Measurements from ENCODE around the gene VPS35L. TPM values are rescaled to one million over a fixed set of nuclear protein-coding genes. Genes with fewer than 3 reads are reported as not detected.
"Not testable (repeated sequence)": the region's sequence is repeated elsewhere in the genome, so short reads cannot be mapped to it uniquely, and the experiment has no call there.

The VPS35L gene
- total RNA-seq, 2 experiments from 2014 or later: 25.8 to 28.3 TPM

DNA sequence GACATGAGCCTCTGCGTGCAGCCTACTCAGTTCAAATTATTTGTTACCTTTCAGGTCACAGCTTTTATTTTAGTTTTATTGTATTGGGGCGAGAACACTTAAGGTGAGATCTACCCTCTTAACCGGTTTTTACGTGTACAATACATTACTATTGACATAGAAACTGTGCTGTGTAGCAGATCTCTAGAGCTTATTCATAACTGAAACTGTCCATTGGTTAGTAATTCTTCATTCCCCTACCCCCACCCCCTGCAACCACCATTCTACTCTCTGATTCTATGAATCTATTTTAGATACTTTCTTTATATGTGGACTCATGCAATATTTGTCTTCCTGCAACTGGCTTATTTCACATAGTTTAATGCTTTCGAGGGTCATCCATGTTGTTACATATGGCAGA lies 119.0 kb downstream of the VPS35L start:
- no peaks in the 10 kb centered on the region for H3K4me1 Mint-ChIP-seq (ENCODE audit: low read depth)
- H3K27ac Mint-ChIP-seq: no peak overlapping the region
- Histone ChIP-seq H3K4me3 (ENCODE audit: low read length) (no peak overlapping the region), H3K27ac (ENCODE audit: low read depth in 1 of 2, low read length in 2 of 2) (no peak overlapping the region), H3K27me3 (ENCODE audit: control insufficient read depth in 1 of 2, insufficient read depth in 2 of 2, low read length in 2 of 2) (no peaks in the 10 kb centered on the region), H3K36me3 (ENCODE audit: insufficient read depth, low read length) (peaks cover 27% of the 10 kb centered on the region), H3K4me1 (ENCODE audit: insufficient read depth, low read length) (no peaks in the 10 kb centered on the region), H3K9me3 (ENCODE audit: control insufficient read depth in 1 of 2, insufficient read depth in 1 of 2, low read length in 2 of 2) (no peaks in the 10 kb centered on the region)
- POLR2A ChIA-PET: no interaction called here
- intact Hi-C loops (cut with DNase I, micrococcal nuclease): no loop called here
- H3K9me3 Mint-ChIP-seq: no peaks in the 10 kb centered on the region
- DNase-seq (no peak), ATAC-seq (ENCODE audit: poor library complexity) (no peak)
- no peak for TF ChIP-seq CTCF (IDR thresholded peaks at IDR 0.05)
- no peak overlapping the region for H3K4me3 Mint-ChIP-seq
- CTCF ChIA-PET: no interaction called here
- H3K27me3 Mint-ChIP-seq: no peaks in the 10 kb centered on the region
- H3K36me3 Mint-ChIP-seq (ENCODE audit: low read depth): peaks cover 60% of the 10 kb centered on the region

GRCh38 chr16:19677402-19677801 lies 121.9 kb downstream of the VPS35L start:
- no peak for ATAC-seq (ENCODE audit: poor library complexity)
- no peak for TF ChIP-seq CTCF (IDR thresholded peaks at IDR 0.05)
- H3K36me3 Mint-ChIP-seq (ENCODE audit: low read depth): peaks cover 64% of the 10 kb centered on the region

GRCh38 chr16:19678804-19679203 lies 123.3 kb downstream of the VPS35L start:
- Mint-ChIP-seq H3K27ac (no peak overlapping the region), H3K4me1 (ENCODE audit: low read depth) (no peaks in the 10 kb centered on the region), H3K4me3 (no peak overlapping the region), H3K9me3 (no peaks in the 10 kb centered on the region), H3K36me3 (ENCODE audit: low read depth) (peaks cover 66% of the 10 kb centered on the region), H3K27me3 (no peaks in the 10 kb centered on the region)
- no peaks in the 10 kb centered on the region for H3K4me1 ChIP-seq (ENCODE audit: insufficient read depth, low read length)
- no peak overlapping the region for H3K27ac ChIP-seq (ENCODE audit: low read depth in 1 of 2, low read length in 2 of 2)
- no peak for DNase-seq
- no peaks in the 10 kb centered on the region for H3K27me3 ChIP-seq (ENCODE audit: control insufficient read depth in 1 of 2, insufficient read depth in 2 of 2, low read length in 2 of 2)
- POLR2A ChIA-PET: no interaction called here
- no peak for TF ChIP-seq CTCF (IDR thresholded peaks at IDR 0.05)
- H3K36me3 ChIP-seq (ENCODE audit: insufficient read depth, low read length): peaks cover 31% of the 10 kb centered on the region
- ATAC-seq (ENCODE audit: poor library complexity): no peak
- H3K4me3 ChIP-seq (ENCODE audit: low read length): no peak overlapping the region
- peaks cover 0 to 4% of the 10 kb centered on the region in 2 experiments for H3K9me3 ChIP-seq (ENCODE audit: control insufficient read depth in 1 of 2, insufficient read depth in 1 of 2, low read length in 2 of 2)
- CTCF ChIA-PET: no interaction called here
- intact Hi-C loops (cut with DNase I, micrococcal nuclease): no loop called here

More at GRCh38 chr16:19677402-19677801, 121.9 kb downstream of the VPS35L start:
- ChIA-PET CTCF (no interaction called here), POLR2A (no interaction called here)
- no peak for DNase-seq
- no peaks in the 10 kb centered on the region for H3K4me1 ChIP-seq (ENCODE audit: insufficient read depth, low read length)
- H3K4me3 ChIP-seq (ENCODE audit: low read length): no peak overlapping the region
- no peaks in the 10 kb centered on the region for H3K27me3 Mint-ChIP-seq
- no peaks in the 10 kb centered on the region for H3K27me3 ChIP-seq (ENCODE audit: control insufficient read depth in 1 of 2, insufficient read depth in 2 of 2, low read length in 2 of 2)
- peaks cover 27% of the 10 kb centered on the region for H3K36me3 ChIP-seq (ENCODE audit: insufficient read depth, low read length)
- no peak overlapping the region for H3K27ac ChIP-seq (ENCODE audit: low read depth in 1 of 2, low read length in 2 of 2)
- H3K4me3 Mint-ChIP-seq: no peak overlapping the region
- H3K27ac Mint-ChIP-seq: no peak overlapping the region
- no peaks in the 10 kb centered on the region for H3K9me3 ChIP-seq (ENCODE audit: control insufficient read depth in 1 of 2, insufficient read depth in 1 of 2, low read length in 2 of 2)
- H3K9me3 Mint-ChIP-seq: no peaks in the 10 kb centered on the region
- intact Hi-C loops (cut with DNase I, micrococcal nuclease): no loop called here
- H3K4me1 Mint-ChIP-seq (ENCODE audit: low read depth): no peaks in the 10 kb centered on the region

DNA sequence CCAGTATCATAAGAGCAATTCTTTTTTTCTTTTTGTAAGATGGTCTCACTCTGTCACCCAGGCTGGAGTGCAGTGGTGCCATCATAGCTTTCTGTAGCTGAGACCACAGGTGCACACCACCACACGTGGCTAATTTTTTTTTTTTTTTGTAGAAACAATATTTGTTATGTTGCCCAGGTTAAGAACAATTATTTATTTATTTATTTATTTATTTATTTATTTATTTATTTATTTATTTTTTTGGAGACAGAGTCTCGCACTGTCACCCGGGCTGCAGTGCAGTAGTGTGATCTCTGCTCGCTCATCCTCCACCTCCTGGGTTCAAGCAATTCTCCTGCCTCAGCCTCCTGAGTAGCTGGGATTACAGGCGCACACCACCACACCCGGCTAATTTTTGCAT lies 123.8 kb downstream of the VPS35L start:
- peaks cover 35% of the 10 kb centered on the region for H3K36me3 ChIP-seq (ENCODE audit: insufficient read depth, low read length)
- H3K27ac Mint-ChIP-seq; H3K27ac ChIP-seq (ENCODE audit: low read depth in 1 of 2, low read length in 2 of 2); H3K9me3 ChIP-seq (ENCODE audit: control insufficient read depth in 1 of 2, insufficient read depth in 1 of 2, low read length in 2 of 2); POLR2A ChIA-PET; H3K27me3 ChIP-seq (ENCODE audit: control insufficient read depth in 1 of 2, insufficient read depth in 2 of 2, low read length in 2 of 2); H3K4me3 ChIP-seq (ENCODE audit: low read length); intact Hi-C loops (cut with DNase I, micrococcal nuclease); CTCF ChIA-PET; H3K4me1 Mint-ChIP-seq (ENCODE audit: low read depth); H3K27me3 Mint-ChIP-seq; ATAC-seq (ENCODE audit: poor library complexity); H3K4me1 ChIP-seq (ENCODE audit: insufficient read depth, low read length); DNase-seq; H3K9me3 Mint-ChIP-seq; H3K4me3 Mint-ChIP-seq: not testable (repeated sequence)
- H3K36me3 Mint-ChIP-seq (ENCODE audit: low read depth): peaks cover 68% of the 10 kb centered on the region

Data from CD4-positive, alpha-beta T cell (primary cell).